ENCODE data around the gene CLCN4.

CLCN4 gene

DNA sequence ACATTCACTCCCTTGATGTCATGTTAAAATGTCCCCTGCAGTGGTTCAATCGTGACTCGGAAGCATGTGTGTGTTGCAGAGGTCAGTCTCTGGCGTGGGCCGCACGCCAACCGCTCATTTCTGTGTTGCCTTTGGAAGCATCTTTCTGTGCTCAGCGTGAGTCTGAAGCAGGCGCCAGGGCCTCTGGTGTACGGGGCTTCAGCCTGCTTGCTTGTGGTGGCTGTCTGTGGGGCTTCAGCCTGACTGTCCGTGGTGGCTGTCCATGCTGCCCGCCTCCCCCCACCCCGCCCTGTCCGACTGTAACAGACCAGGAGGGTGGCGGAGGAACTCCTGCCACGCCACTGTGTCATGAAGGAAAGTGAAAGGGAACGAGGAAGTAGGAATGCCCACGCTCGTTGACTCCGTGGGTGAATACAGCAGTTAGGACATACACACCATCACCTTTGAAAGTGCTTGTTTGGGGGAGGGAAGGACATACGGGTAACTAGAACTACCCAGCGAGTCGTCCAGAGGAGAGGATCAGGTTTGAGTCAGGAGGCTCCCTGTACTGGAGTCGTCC, 14.7 kb upstream of the CLCN4 start:
- TF ChIP-seq, protein P1, sequence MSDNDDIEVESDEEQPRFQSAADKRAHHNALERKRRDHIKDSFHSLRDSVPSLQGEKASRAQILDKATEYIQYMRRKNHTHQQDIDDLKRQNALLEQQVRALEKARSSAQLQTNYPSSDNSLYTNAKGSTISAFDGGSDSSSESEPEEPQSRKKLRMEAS (IDR thresholded peaks at IDR 0.05; ENCODE audit: low read depth, low read length) = no peak
- no peak for DNase-seq (ENCODE audit: low read depth)
- no peak overlapping the region for H3K4me3 ChIP-seq (ENCODE audit: low read depth, low read length)

DNA sequence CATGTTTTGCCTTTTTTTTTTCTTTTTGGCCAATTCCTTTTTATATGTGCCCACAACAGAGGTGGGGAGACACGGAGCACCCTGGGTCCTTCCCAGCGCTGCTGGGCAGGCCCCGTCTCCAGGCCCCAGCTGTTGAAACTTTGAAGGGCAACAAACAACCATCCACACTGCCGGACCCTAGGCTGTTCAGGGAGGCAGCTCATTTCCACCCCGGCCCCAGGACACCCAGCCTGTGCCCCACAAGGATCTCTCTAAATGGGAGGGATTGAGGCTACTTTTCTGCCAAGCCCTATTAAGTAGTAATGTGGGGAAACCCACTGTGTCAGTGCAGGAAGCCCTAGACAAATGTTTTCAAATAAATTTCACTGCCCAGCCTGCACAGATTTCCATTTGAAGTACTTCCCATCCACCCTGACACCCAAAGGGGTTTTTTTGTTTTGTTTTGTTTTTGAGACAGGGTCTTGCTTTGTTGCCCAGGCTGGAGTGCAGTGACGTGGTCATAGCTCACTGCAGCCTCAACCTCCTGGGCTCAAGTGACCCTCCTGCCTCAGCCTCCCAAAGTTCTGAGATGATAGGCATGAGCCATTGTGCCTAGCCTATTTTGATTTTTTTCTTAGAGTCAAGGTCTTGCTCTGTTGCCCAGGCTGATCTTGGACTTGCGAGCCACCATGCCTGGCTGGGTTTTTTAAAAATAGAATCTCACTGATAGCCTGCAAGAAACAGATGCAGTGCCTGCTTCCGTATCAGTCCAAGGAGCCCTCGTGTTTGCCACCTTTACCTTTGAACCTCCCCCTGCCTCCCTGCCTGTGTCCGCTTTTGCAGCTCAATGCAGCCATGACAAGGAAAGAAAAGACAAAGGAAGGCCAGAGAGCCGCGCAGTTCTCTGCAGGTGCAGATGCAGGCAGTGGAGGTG, 13.4 kb upstream of the CLCN4 start:
- H3K4me3 ChIP-seq (ENCODE audit: low read depth, low read length) = no peak overlapping the region
- TF ChIP-seq, protein P2, sequence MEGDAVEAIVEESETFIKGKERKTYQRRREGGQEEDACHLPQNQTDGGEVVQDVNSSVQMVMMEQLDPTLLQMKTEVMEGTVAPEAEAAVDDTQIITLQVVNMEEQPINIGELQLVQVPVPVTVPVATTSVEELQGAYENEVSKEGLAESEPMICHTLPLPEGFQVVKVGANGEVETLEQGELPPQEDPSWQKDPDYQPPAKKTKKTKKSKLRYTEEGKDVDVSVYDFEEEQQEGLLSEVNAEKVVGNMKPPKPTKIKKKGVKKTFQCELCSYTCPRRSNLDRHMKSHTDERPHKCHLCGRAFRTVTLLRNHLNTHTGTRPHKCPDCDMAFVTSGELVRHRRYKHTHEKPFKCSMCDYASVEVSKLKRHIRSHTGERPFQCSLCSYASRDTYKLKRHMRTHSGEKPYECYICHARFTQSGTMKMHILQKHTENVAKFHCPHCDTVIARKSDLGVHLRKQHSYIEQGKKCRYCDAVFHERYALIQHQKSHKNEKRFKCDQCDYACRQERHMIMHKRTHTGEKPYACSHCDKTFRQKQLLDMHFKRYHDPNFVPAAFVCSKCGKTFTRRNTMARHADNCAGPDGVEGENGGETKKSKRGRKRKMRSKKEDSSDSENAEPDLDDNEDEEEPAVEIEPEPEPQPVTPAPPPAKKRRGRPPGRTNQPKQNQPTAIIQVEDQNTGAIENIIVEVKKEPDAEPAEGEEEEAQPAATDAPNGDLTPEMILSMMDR (IDR thresholded peaks at IDR 0.05; ENCODE audit: low read depth, low read length) = no peak
- TF ChIP-seq, protein P1 (IDR thresholded peaks at IDR 0.05; ENCODE audit: low read depth, low read length) = no peak
- no peak for TF ChIP-seq POLR2A (IDR thresholded peaks at IDR 0.05; ENCODE audit: extremely low read depth, insufficient read length)
- no peak for TF ChIP-seq MYC (IDR thresholded peaks at IDR 0.05; ENCODE audit: low read depth, low read length)
- DNase-seq (ENCODE audit: low read depth) = no peak

DNA sequence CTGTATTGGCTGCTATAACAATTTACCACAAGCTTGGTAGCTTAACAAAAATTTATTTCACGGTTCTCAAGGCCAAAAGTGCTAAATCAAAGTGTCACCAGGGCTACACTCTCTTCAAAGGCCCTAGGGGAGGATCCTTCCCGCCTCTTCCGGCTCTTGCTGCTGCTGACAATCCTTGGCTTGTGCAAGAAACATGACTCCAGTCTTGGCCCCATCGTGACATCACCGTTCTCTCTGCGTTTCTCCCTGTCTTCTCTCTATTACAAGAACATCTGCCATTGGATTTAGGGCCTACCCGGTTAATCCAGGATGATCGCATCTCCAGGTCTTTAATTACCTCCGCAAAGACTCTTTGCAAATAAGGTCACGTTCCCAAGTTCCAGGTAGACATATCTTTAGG, 10.4 kb upstream of the CLCN4 start:
- TF ChIP-seq MYC (IDR thresholded peaks at IDR 0.05; ENCODE audit: low read depth, low read length) = no peak
- TF ChIP-seq POLR2A (IDR thresholded peaks at IDR 0.05; ENCODE audit: extremely low read depth, insufficient read length) = no peak
- TF ChIP-seq, protein P1 (IDR thresholded peaks at IDR 0.05; ENCODE audit: low read depth, low read length) = no peak
- TF ChIP-seq, protein P2 (IDR thresholded peaks at IDR 0.05; ENCODE audit: low read depth, low read length) = no peak
- DNase-seq (ENCODE audit: low read depth) = no peak
- H3K4me3 ChIP-seq (ENCODE audit: low read depth, low read length) = no peak overlapping the region

DNA sequence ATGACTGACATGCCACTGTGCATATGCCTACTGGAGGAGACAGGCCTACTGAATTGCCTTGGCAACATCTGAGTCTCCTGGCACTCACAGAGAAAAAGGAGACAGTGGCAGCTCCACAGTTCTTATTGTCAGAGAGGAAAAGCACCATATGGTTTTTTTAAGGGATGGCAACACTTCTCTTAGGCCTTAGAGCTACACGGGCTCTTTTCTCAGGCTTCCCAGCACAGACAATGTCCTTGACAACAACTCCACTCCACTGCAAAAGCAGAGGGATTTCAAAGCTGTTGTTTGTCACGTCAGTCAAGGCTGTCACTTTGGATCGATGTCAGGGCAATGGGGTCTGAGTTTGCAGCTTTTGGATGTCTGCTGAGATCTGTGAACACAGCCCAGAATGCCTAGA, 4.7 kb upstream of the CLCN4 start:
- DNase-seq (ENCODE audit: low read depth) = no peak
- TF ChIP-seq, protein P1 (IDR thresholded peaks at IDR 0.05; ENCODE audit: low read depth, low read length) = no peak
- TF ChIP-seq, protein P2 (IDR thresholded peaks at IDR 0.05; ENCODE audit: low read depth, low read length) = no peak
- TF ChIP-seq MYC (IDR thresholded peaks at IDR 0.05; ENCODE audit: low read depth, low read length) (no peak), POLR2A (IDR thresholded peaks at IDR 0.05; ENCODE audit: extremely low read depth, insufficient read length) (no peak)
- no peak overlapping the region for H3K4me3 ChIP-seq (ENCODE audit: low read depth, low read length)

DNA sequence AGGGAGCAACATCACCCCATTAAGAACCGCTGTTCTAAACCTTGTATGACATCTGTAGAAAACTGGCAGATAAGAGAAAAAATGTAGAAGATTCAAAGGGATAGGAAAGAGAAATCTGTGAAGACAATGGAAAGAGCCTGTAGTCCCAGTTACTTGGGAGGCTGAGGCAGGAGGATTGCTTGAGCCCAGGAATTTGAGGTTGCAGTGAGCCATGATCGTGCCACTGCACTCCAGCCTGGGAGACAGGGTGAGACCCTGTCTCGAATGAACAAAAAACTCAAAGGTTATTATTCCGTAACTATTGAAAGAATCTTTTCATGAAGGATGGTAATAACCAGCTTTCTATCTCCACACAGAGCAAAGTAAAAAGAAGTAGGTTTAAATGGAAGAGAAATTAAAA, 1.6 kb upstream of the CLCN4 start:
- H3K4me3 ChIP-seq (ENCODE audit: low read depth, low read length) = no peak overlapping the region
- TF ChIP-seq MYC (IDR thresholded peaks at IDR 0.05; ENCODE audit: low read depth, low read length) (no peak), POLR2A (IDR thresholded peaks at IDR 0.05; ENCODE audit: extremely low read depth, insufficient read length) (no peak)
- TF ChIP-seq, protein P1 (IDR thresholded peaks at IDR 0.05; ENCODE audit: low read depth, low read length) = no peak
- TF ChIP-seq, protein P2 (IDR thresholded peaks at IDR 0.05; ENCODE audit: low read depth, low read length) = no peak
- no peak for DNase-seq (ENCODE audit: low read depth)

DNA sequence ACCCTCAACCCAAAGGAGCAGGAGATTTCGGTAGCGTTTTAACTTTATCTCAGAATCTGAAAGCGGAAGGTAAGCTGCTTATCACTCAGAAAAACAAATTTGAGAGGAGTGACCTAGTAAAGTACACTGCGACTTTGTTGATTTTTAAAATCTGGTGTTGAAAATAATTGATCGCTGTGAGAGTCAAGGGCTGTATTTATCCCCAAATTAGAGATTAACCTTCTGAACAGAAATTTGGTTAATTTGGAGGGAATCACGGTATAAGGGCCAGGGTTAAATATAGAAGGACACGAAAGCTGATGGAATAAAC, 212 bp downstream of the CLCN4 start:
- DNase-seq (ENCODE audit: low read depth) = no peak
- no peak overlapping the region for H3K4me3 ChIP-seq (ENCODE audit: low read depth, low read length)
- TF ChIP-seq POLR2A (IDR thresholded peaks at IDR 0.05; ENCODE audit: extremely low read depth, insufficient read length) = no peak
- no peak for TF ChIP-seq MYC (IDR thresholded peaks at IDR 0.05; ENCODE audit: low read depth, low read length)
- TF ChIP-seq, protein P1 (IDR thresholded peaks at IDR 0.05; ENCODE audit: low read depth, low read length) = no peak
- TF ChIP-seq, protein P2 (IDR thresholded peaks at IDR 0.05; ENCODE audit: low read depth, low read length) = no peak
